Endothelial cell of umbilical vein (primary cell): ENCODE measurements around the gene ACAP1. TPM values are rescaled to one million over a fixed set of nuclear protein-coding genes. Genes with fewer than 3 reads are reported as not detected.

ENCODE experiments used
- BruUV-seq: library from RNA; stranded (reverse); fragments of 400-500 nt; replicated peaks from 2 replicates; lab custom pipeline; 2021; lab: Mats Ljungman, UMichigan
- CTCF ChIA-PET: fragments of 300-600, 350-600 bp; sonication (Branson Sonifier 250); formaldehyde crosslinking; loops from one replicate; lab custom pipeline; 2021; ENCODE audit warnings: antibody characterized with exemption, inconsistent platforms; lab: Charles Lee
- POLR2A ChIA-PET: fragments of 300-600, 350-600 bp; sonication (Branson Sonifier 250); formaldehyde crosslinking; loops from one replicate; lab custom pipeline; 2021; ENCODE audit warnings: antibody characterized with exemption, inconsistent platforms; lab: Charles Lee
- DNase-seq: peaks from one replicate; pipeline ENCODE4 v3.0.0-alpha.2; 2011; ENCODE audit warnings: low read depth, low spot score
- FAIRE-seq: peaks from 2 replicates; lab custom pipeline; 2011; peaks lifted over from hg19 to GRCh38; lab: Jason Lieb, UNC
- H2AFZ ChIP-seq: 2 replicates; pipeline ENCODE4 v1.6.0; 2012; ENCODE audit warnings: low read depth, low read length, control low read depth, inconsistent platforms
- H3K27ac ChIP-seq: 2 replicates; pipeline ENCODE4 v1.5.1; 2011; ENCODE audit warnings: low read depth, mild to moderate bottlenecking, control low read depth, low read length, moderate library complexity; ENCODE audit not compliant: insufficient read depth
- H3K27me3 ChIP-seq, 2 experiments: 2 replicates each; pipeline versions ENCODE4 v1.6.0 to v1.6.1; 2011; ENCODE audit warnings: low read length in 2 of 2, mixed read lengths in 1 of 2; ENCODE audit not compliant: control insufficient read depth in 2 of 2, insufficient read depth in 2 of 2
- H3K36me3 ChIP-seq, 2 experiments: 2 replicates in 1 of 2; 3 replicates in 1 of 2; pipeline ENCODE4 v1.5.1; 2011; ENCODE audit warnings: low read length in 2 of 2, mild to moderate bottlenecking in 1 of 2, moderate library complexity in 1 of 2; ENCODE audit not compliant: control insufficient read depth in 2 of 2, insufficient read depth in 2 of 2; ENCODE audit errors: extremely low read depth in 1 of 2
- H3K4me1 ChIP-seq: 3 replicates; pipeline ENCODE4 v1.5.1; 2011; ENCODE audit warnings: mild to moderate bottlenecking, low read length; ENCODE audit not compliant: control insufficient read depth, insufficient read depth; ENCODE audit errors: extremely low read depth
- H3K4me2 ChIP-seq: 2 replicates; pipeline ENCODE4 v1.6.1; 2011; ENCODE audit warnings: low read length, control low read depth, mixed read lengths; ENCODE audit not compliant: insufficient read depth
- H3K4me3 ChIP-seq, 3 experiments: fragments of 200-600 bp in 1 of 3; sonication (generic), shearing (Covaris generic) in 1 of 3; replicated peaks in 1 of 3; 2 replicates each; pipeline ENCODE4 v1.5.1; 2011 to 2016; ENCODE audit warnings: control low read depth in 3 of 3, low read length in 3 of 3, mild to moderate bottlenecking in 2 of 3, inconsistent platforms in 1 of 3, low read depth in 1 of 3, moderate library complexity in 1 of 3; ENCODE audit not compliant: insufficient read depth in 1 of 3
- H3K79me2 ChIP-seq: 2 replicates; pipeline ENCODE4 v1.6.0; 2012; ENCODE audit warnings: low read length, inconsistent platforms; ENCODE audit not compliant: control insufficient read depth, insufficient read depth
- H3K9ac ChIP-seq: replicated peaks from 2 replicates; pipeline ENCODE3; 2011; ENCODE audit warnings: low read length, control low read depth; ENCODE audit not compliant: insufficient read depth; ENCODE audit errors: extremely low read depth
- H3K9me1 ChIP-seq: replicated peaks from 3 replicates; pipeline ENCODE4 v1.6.0; 2011; ENCODE audit warnings: mild to moderate bottlenecking, low read length; ENCODE audit not compliant: control insufficient read depth, insufficient read depth; ENCODE audit errors: extremely low read depth
- H3K9me3 ChIP-seq: replicated peaks from 2 replicates; pipeline ENCODE4 v1.5.1; 2012; ENCODE audit warnings: low read length, inconsistent platforms; ENCODE audit not compliant: control insufficient read depth, insufficient read depth
- H4K20me1 ChIP-seq: replicated peaks from 2 replicates; pipeline ENCODE3; 2011; ENCODE audit warnings: mild to moderate bottlenecking, low read length; ENCODE audit not compliant: control insufficient read depth, insufficient read depth; ENCODE audit errors: extremely low read depth
- CTCF ChIP-seq, 2 donors: IDR thresholded peaks; 1 replicate in 1 of 2; 2 replicates in 1 of 2; pipeline ENCODE4 v1.5.1; 2011; ENCODE audit warnings: low read length in 2 of 2, mild to moderate bottlenecking in 2 of 2, moderate library complexity in 2 of 2, control low read depth in 1 of 2, inconsistent platforms in 1 of 2, low read depth in 1 of 2; ENCODE audit not compliant: insufficient read depth in 1 of 2; ENCODE audit errors: extremely low read depth in 1 of 2
- EZH2 ChIP-seq: IDR thresholded peaks from 2 replicates; pipeline ENCODE4 v1.6.1; 2012; ENCODE audit warnings: borderline replicate concordance, low read depth, mild to moderate bottlenecking, moderate library complexity, low read length, inconsistent platforms; ENCODE audit not compliant: severe bottlenecking
- FOS ChIP-seq: IDR thresholded peaks from 2 replicates; pipeline ENCODE4 v1.6.1; 2011; ENCODE audit warnings: mild to moderate bottlenecking, low read length, moderate library complexity, borderline replicate concordance; ENCODE audit not compliant: insufficient read depth
- GATA2 ChIP-seq: IDR thresholded peaks from 2 replicates; pipeline ENCODE4 v1.7.0; 2011; ENCODE audit warnings: low read depth, mild to moderate bottlenecking, moderate library complexity, mixed read lengths, low read length; ENCODE audit not compliant: insufficient read length, insufficient read depth
- JUN ChIP-seq: IDR thresholded peaks from 2 replicates; pipeline ENCODE4 v1.6.1; 2011; ENCODE audit warnings: borderline replicate concordance, low read depth; ENCODE audit not compliant: insufficient read length, insufficient read depth
- MAX ChIP-seq: IDR thresholded peaks from 2 replicates; pipeline ENCODE4 v1.6.1; 2011; ENCODE audit not compliant: insufficient read depth, insufficient read length
- MYC ChIP-seq: IDR thresholded peaks from one replicate; pipeline ENCODE4 v1.6.1; 2011; ENCODE audit warnings: mild to moderate bottlenecking, low read depth, low read length
- POLR2A ChIP-seq: IDR thresholded peaks from 2 replicates; pipeline ENCODE4 v1.6.1; 2012; ENCODE audit warnings: low read depth, mild to moderate bottlenecking, control low read depth, low read length
- POLR2AphosphoS5 ChIP-seq: IDR thresholded peaks from 2 replicates; pipeline ENCODE4 v1.6.1; 2012; ENCODE audit warnings: low read depth, mild to moderate bottlenecking, control low read depth, low read length, moderate library complexity; ENCODE audit not compliant: insufficient read depth
- dilution Hi-C: fragments of 300-500 bp; cut with MboI; formaldehyde crosslinking; loops from one replicate; pipeline ENCODE4 v1.15.0; 2019; ENCODE audit warnings: low sequenced_read_pairs; ENCODE audit not compliant: extremely low pct_ligation_motif_present
- intact Hi-C: fragments of 100-400 bp; cut with micrococcal nuclease; formaldehyde crosslinking; loops from one replicate; pipeline ENCODE4 v1.10.0; 2022
- polyA plus RNA-seq, 4 experiments: library from polyadenylated mRNA; depleted of rRNA in 3 of 4; stranded (reverse) in 3 of 4; unstranded in 1 of 4; fragments of >200 nt; gene quantifications; 2 replicates each; pipeline versions ENCODE4 v1.2.1 to v1.2.3, GENCODE V29; 2011 to 2012; ENCODE audit warnings: missing spikeins in 1 of 4
- total RNA-seq: library from RNA; stranded (reverse); gene quantifications from 2 replicates; pipeline ENCODE4 v1.2.3, GENCODE V29; 2021

Gene ACAP1
- total and polyA plus RNA-seq, 2 donors (not counting 3 experiments of a cell fraction or from before 2014, with no cell fraction given) = 0.46 TPM; not detected in 1

GRCh38 chr17:7347630-7348477 lies 11.5 kb downstream of the ACAP1 start:
- Histone ChIP-seq H3K4me3 (no peak overlapping the region), H3K27ac (no peak overlapping the region)

More at GRCh38 chr17:7347630-7348477, 11.5 kb downstream of the ACAP1 start:
- Histone ChIP-seq H3K27me3 (no peaks in the 10 kb centered on the region), H4K20me1 (no peaks in the 10 kb centered on the region), H3K9me3 (no peaks in the 10 kb centered on the region), H3K79me2 (no peaks in the 10 kb centered on the region), H2AFZ (no peak overlapping the region), H3K9ac (no peak overlapping the region), H3K4me1 (peaks cover 17% of the 10 kb centered on the region), H3K36me3 (no peaks in the 10 kb centered on the region), H3K4me2 (no peak overlapping the region), H3K9me1 (no peaks in the 10 kb centered on the region)
- intact Hi-C loops (loop anchor here (2.0 kb wide), 1 partner anchor 303 kb away; the partner anchor contains the start of gene SLC16A11), dilution Hi-C loops (no loop called here)
- ChIA-PET CTCF (interaction anchor here (0.6 to 1.4 kb wide), 4 partner anchors 18 to 56 kb away, joined by 3 to 6 read pairs (median 3); partner anchors contain the start of gene TMEM256), POLR2A (no interaction called here)
- no peak for DNase-seq
- BruUV-seq = no TSS peak
- no peak for TF ChIP-seq FOS
- no peak for TF ChIP-seq POLR2A
- no peak for TF ChIP-seq MAX
- no peak for TF ChIP-seq MYC
- no peak for TF ChIP-seq POLR2AphosphoS5
- no peak for TF ChIP-seq GATA2
- TF ChIP-seq CTCF (IDR thresholded peaks at IDR 0.05; ENCODE audit: extremely low read depth in 1 of 2, insufficient read depth in 1 of 2, low read depth in 1 of 2, low read length in 2 of 2) = no peak
- no peak for TF ChIP-seq JUN
- TF ChIP-seq EZH2 = no peak
- FAIRE-seq = no peak
